Measurements from ENCODE around the gene LAMA4. TPM values are rescaled to one million over a fixed set of nuclear protein-coding genes. Genes with fewer than 3 reads are reported as not detected.

Gene LAMA4
- total RNA-seq, 1 donor from 2014 or later = 0.22 TPM

DNA sequence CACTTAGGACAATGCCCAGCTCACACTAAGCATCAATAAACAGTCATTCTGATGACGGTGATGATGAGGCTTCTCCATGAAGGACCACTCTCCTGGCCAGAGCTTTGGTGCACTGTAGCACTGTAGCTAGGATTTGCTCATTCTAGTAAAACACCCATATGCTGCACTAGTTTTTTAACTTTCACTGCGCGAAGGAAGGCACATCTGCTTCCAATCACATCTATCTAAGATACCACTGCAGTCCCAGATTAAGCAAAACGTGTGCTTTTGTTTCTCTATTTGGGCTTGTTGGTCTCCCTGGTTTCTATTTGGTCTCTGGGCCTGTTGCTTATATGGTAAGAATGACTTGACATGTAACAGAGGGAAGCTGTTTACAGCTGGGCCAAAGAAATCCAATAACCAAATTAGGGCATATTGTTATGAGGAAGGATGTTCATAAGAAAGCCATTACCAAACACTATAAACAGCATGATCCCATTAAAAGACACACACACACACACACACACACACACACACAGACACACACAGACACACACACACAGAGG lies 104.6 kb downstream of the LAMA4 start:
- Mint-ChIP-seq H3K27ac (ENCODE audit: unreplicated experiment) (no peak overlapping the region), H3K4me3 (ENCODE audit: unreplicated experiment) (no peak overlapping the region)

GRCh38 chr6:112149236-112149635 lies 105.1 kb downstream of the LAMA4 start:
- H3K27ac Mint-ChIP-seq (ENCODE audit: unreplicated experiment) = no peak overlapping the region
- no peak overlapping the region for H3K4me3 Mint-ChIP-seq (ENCODE audit: unreplicated experiment)
- TF ChIP-seq, protein P1, sequence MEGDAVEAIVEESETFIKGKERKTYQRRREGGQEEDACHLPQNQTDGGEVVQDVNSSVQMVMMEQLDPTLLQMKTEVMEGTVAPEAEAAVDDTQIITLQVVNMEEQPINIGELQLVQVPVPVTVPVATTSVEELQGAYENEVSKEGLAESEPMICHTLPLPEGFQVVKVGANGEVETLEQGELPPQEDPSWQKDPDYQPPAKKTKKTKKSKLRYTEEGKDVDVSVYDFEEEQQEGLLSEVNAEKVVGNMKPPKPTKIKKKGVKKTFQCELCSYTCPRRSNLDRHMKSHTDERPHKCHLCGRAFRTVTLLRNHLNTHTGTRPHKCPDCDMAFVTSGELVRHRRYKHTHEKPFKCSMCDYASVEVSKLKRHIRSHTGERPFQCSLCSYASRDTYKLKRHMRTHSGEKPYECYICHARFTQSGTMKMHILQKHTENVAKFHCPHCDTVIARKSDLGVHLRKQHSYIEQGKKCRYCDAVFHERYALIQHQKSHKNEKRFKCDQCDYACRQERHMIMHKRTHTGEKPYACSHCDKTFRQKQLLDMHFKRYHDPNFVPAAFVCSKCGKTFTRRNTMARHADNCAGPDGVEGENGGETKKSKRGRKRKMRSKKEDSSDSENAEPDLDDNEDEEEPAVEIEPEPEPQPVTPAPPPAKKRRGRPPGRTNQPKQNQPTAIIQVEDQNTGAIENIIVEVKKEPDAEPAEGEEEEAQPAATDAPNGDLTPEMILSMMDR (IDR thresholded peaks at IDR 0.05; ENCODE audit: partially characterized antibody, unreplicated experiment) = no peak
- DNase-seq = no peak
- no peaks in the 10 kb centered on the region for H3K9me3 Mint-ChIP-seq (ENCODE audit: unreplicated experiment)
- no peaks in the 10 kb centered on the region for H3K36me3 Mint-ChIP-seq (ENCODE audit: unreplicated experiment)
- peaks cover 24% of the 10 kb centered on the region for H3K4me1 Mint-ChIP-seq (ENCODE audit: low read depth, unreplicated experiment)
- H3K27me3 Mint-ChIP-seq (ENCODE audit: unreplicated experiment) = no peaks in the 10 kb centered on the region

More for the DNA sequence above, 104.6 kb downstream of the LAMA4 start:
- Mint-ChIP-seq H3K36me3 (ENCODE audit: unreplicated experiment) (no peaks in the 10 kb centered on the region), H3K4me1 (ENCODE audit: low read depth, unreplicated experiment) (peaks cover 30% of the 10 kb centered on the region), H3K27me3 (ENCODE audit: unreplicated experiment) (no peaks in the 10 kb centered on the region), H3K9me3 (ENCODE audit: unreplicated experiment) (no peaks in the 10 kb centered on the region)
- no peak for DNase-seq
- TF ChIP-seq, protein P1 (IDR thresholded peaks at IDR 0.05; ENCODE audit: partially characterized antibody, unreplicated experiment) = no peak

DNA sequence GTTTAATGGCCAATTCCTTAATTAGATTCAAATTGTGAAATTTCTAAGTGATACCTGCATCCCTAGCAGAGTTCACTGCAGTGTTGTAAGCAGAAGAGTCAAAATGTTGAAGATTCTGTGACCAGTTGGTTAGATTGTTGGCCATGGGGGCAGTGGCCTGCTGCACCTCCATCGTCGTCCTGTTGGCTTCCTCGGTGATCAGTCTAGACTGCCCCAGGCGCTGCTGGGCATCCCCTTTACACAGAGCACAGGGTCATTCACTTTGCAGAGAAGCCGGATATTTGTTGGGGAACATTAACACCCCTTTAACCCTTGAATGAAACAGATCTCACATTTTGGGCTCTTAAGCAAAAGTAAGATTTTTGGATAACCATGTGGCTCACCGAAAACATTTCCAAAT lies 106.3 kb downstream of the LAMA4 start:
- Mint-ChIP-seq H3K27ac (ENCODE audit: unreplicated experiment) (no peak overlapping the region), H3K27me3 (ENCODE audit: unreplicated experiment) (no peaks in the 10 kb centered on the region), H3K36me3 (ENCODE audit: unreplicated experiment) (no peaks in the 10 kb centered on the region), H3K9me3 (ENCODE audit: unreplicated experiment) (no peaks in the 10 kb centered on the region), H3K4me3 (ENCODE audit: unreplicated experiment) (no peak overlapping the region), H3K4me1 (ENCODE audit: low read depth, unreplicated experiment) (peaks cover 20% of the 10 kb centered on the region)
- DNase-seq = no peak
- TF ChIP-seq, protein P1 (IDR thresholded peaks at IDR 0.05; ENCODE audit: partially characterized antibody, unreplicated experiment) = no peak

DNA sequence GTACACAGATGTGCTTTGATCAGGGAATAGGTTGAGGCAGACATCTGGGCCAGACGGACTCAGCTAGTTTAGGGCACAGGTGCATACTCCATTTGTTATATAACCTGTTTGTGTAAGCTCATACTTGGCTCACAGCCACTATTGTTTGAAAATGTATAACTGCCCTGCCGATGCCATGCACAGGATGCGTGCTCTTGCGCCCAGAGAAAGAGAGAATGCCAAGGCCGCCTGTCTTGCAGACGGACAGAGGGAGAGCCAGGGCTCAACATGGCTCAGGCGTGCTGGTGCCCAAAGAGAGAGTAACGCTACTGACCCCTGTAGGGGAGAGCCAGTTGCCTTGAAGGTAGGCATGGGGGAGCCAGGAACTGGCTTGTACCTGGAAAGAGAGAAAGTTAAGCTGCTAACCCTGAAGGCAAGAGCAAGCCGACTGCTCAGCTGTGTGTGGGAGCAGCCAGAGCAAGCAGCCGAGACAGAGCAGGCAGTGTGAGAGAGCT lies 109.2 kb downstream of the LAMA4 start:
- no peak overlapping the region for H3K4me3 Mint-ChIP-seq (ENCODE audit: unreplicated experiment)
- H3K27ac Mint-ChIP-seq (ENCODE audit: unreplicated experiment) = no peak overlapping the region
- H3K9me3 Mint-ChIP-seq (ENCODE audit: unreplicated experiment) = no peaks in the 10 kb centered on the region
- no peaks in the 10 kb centered on the region for H3K36me3 Mint-ChIP-seq (ENCODE audit: unreplicated experiment)
- no peaks in the 10 kb centered on the region for H3K27me3 Mint-ChIP-seq (ENCODE audit: unreplicated experiment)
- peaks cover 12% of the 10 kb centered on the region for H3K4me1 Mint-ChIP-seq (ENCODE audit: low read depth, unreplicated experiment)
- TF ChIP-seq, protein P1 (IDR thresholded peaks at IDR 0.05; ENCODE audit: partially characterized antibody, unreplicated experiment) = no peak
- no peak for DNase-seq

GRCh38 chr6:112144145-112144926 lies 110.0 kb downstream of the LAMA4 start:
- H3K9me3 Mint-ChIP-seq (ENCODE audit: unreplicated experiment) = no peaks in the 10 kb centered on the region
- H3K4me3 Mint-ChIP-seq (ENCODE audit: unreplicated experiment) = no peak overlapping the region
- no peaks in the 10 kb centered on the region for H3K27me3 Mint-ChIP-seq (ENCODE audit: unreplicated experiment)
- DNase-seq = no peak
- TF ChIP-seq, protein P1 (IDR thresholded peaks at IDR 0.05; ENCODE audit: partially characterized antibody, unreplicated experiment) = no peak
- peaks cover 4% of the 10 kb centered on the region for H3K4me1 Mint-ChIP-seq (ENCODE audit: low read depth, unreplicated experiment)
- H3K36me3 Mint-ChIP-seq (ENCODE audit: unreplicated experiment) = no peaks in the 10 kb centered on the region
- H3K27ac Mint-ChIP-seq (ENCODE audit: unreplicated experiment) = no peak overlapping the region
